ENCODE data around the gene PTPRJ. TPM values are rescaled to one million over a fixed set of nuclear protein-coding genes. Genes with fewer than 3 reads are reported as not detected.
A peak's percentile ranks its signal among the peaks of the same experiment; 100 is the strongest.
"Not testable (repeated sequence)": the region's sequence is repeated elsewhere in the genome, so short reads cannot be mapped to it uniquely, and the experiment has no call there.

PTPRJ gene
- total RNA-seq, 2 donors from 2014 or later: 26.5 to 37.4 TPM

GRCh38 chr11:48022445-48022844 lies 42.1 kb downstream of the PTPRJ start:
- TF ChIP-seq, protein P1, sequence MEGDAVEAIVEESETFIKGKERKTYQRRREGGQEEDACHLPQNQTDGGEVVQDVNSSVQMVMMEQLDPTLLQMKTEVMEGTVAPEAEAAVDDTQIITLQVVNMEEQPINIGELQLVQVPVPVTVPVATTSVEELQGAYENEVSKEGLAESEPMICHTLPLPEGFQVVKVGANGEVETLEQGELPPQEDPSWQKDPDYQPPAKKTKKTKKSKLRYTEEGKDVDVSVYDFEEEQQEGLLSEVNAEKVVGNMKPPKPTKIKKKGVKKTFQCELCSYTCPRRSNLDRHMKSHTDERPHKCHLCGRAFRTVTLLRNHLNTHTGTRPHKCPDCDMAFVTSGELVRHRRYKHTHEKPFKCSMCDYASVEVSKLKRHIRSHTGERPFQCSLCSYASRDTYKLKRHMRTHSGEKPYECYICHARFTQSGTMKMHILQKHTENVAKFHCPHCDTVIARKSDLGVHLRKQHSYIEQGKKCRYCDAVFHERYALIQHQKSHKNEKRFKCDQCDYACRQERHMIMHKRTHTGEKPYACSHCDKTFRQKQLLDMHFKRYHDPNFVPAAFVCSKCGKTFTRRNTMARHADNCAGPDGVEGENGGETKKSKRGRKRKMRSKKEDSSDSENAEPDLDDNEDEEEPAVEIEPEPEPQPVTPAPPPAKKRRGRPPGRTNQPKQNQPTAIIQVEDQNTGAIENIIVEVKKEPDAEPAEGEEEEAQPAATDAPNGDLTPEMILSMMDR (conservative IDR thresholded peaks at IDR 0.05): no peak
- Mint-ChIP-seq H3K4me1 (peaks cover 55% of the 10 kb centered on the region), H3K27ac (no peak overlapping the region), H3K27me3 (ENCODE audit: insufficient read depth) (no peaks in the 10 kb centered on the region), H3K36me3 (ENCODE audit: low read depth) (peaks cover 2% of the 10 kb centered on the region), H3K9me3 (no peaks in the 10 kb centered on the region), H3K4me3 (no peak overlapping the region)
- DNase-seq: no peak
- H3K27me3 ChIP-seq (ENCODE audit: control insufficient read depth, insufficient read depth, low read length, poor library complexity, severe bottlenecking): no peaks in the 10 kb centered on the region
- peaks cover 13% of the 10 kb centered on the region for H3K4me1 ChIP-seq (ENCODE audit: control insufficient read depth, insufficient read depth, low read length)
- no peak overlapping the region for H3K9ac ChIP-seq (ENCODE audit: extremely low read depth, low read length, poor library complexity, severe bottlenecking)
- no peaks in the 10 kb centered on the region for H3K36me3 ChIP-seq (ENCODE audit: control insufficient read depth, insufficient read depth, low read length)
- H3K4me3 ChIP-seq (ENCODE audit: low read length): no peak overlapping the region
- H3K9me3 ChIP-seq (ENCODE audit: control insufficient read depth, low read length): no peaks in the 10 kb centered on the region
- no peak overlapping the region for H3K27ac ChIP-seq (ENCODE audit: low read depth, low read length)
- WGBS, 2 experiments (ENCODE audit: insufficient coverage in 1 of 2, insufficient read length in 1 of 2): 93 to 95% methylated on average over 3 to 4 of the region's 4 CpGs

DNA sequence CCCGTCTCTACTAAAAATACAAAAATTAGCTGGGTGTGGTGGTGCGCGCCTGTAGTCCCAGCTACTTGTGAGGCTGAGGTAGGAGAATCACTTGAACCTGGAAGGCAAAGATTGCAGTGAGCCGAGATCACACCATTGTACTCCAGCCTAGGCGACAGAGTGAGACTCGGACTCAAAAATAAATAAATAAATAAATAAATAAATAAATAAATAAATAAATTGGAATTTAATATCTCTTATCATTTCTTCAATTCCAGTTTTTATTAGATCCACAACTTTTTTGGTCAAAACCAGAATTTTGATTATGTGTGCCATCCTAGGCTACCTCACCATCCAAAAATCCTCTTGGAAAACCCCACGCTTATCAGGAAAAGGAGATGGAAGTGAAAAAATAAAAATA lies 43.2 kb downstream of the PTPRJ start:
- H3K9ac ChIP-seq (ENCODE audit: extremely low read depth, low read length, poor library complexity, severe bottlenecking); H3K4me1 ChIP-seq (ENCODE audit: control insufficient read depth, insufficient read depth, low read length); H3K4me3 Mint-ChIP-seq; H3K27ac Mint-ChIP-seq; H3K27me3 Mint-ChIP-seq (ENCODE audit: insufficient read depth); H3K9me3 ChIP-seq (ENCODE audit: control insufficient read depth, low read length); H3K36me3 ChIP-seq (ENCODE audit: control insufficient read depth, insufficient read depth, low read length); H3K27me3 ChIP-seq (ENCODE audit: control insufficient read depth, insufficient read depth, low read length, poor library complexity, severe bottlenecking); H3K9me3 Mint-ChIP-seq; H3K36me3 Mint-ChIP-seq (ENCODE audit: low read depth); DNase-seq; H3K27ac ChIP-seq (ENCODE audit: low read depth, low read length); H3K4me3 ChIP-seq (ENCODE audit: low read length): not testable (repeated sequence)
- peaks cover 43% of the 10 kb centered on the region for H3K4me1 Mint-ChIP-seq
- WGBS, 2 experiments (ENCODE audit: insufficient coverage in 1 of 2, insufficient read length in 1 of 2): 96 to 100% methylated on average over 3 to 4 of the region's 7 CpGs

DNA sequence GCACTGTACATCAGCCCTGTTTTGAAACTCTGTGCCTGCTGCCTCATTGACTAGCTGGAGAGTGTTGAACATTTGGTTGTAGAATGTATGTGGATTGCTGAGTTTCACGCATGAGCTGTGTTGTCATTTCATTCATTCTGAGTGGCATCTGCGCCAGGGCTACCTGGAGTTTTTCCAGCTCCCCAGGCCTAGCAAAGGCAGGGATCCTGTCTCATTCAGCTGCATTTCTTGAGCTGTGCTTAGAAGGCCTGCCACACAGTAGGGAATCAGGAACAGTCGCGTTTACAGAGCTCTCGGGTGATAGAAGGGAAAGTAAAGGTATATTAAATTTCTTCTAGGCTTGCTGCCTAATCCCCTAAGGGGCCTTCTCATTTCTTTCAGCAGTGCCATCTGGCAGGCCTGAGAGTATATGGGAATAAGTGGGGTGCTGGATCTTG lies 44.3 kb downstream of the PTPRJ start:
- Histone ChIP-seq H3K27me3 (ENCODE audit: control insufficient read depth, insufficient read depth, low read length, poor library complexity, severe bottlenecking) (no peaks in the 10 kb centered on the region), H3K4me3 (ENCODE audit: low read length) (no peak overlapping the region), H3K27ac (ENCODE audit: low read depth, low read length) (no peak overlapping the region), H3K9me3 (ENCODE audit: control insufficient read depth, low read length) (no peaks in the 10 kb centered on the region), H3K4me1 (ENCODE audit: control insufficient read depth, insufficient read depth, low read length) (peaks cover 6% of the 10 kb centered on the region), H3K9ac (ENCODE audit: extremely low read depth, low read length, poor library complexity, severe bottlenecking) (no peak overlapping the region), H3K36me3 (ENCODE audit: control insufficient read depth, insufficient read depth, low read length) (no peaks in the 10 kb centered on the region)
- TF ChIP-seq, protein P1 (conservative IDR thresholded peaks at IDR 0.05): no peak
- peaks cover 43% of the 10 kb centered on the region for H3K4me1 Mint-ChIP-seq
- H3K4me3 Mint-ChIP-seq: no peak overlapping the region
- no peaks in the 10 kb centered on the region for H3K9me3 Mint-ChIP-seq
- H3K27me3 Mint-ChIP-seq (ENCODE audit: insufficient read depth): no peaks in the 10 kb centered on the region
- WGBS, 2 experiments (ENCODE audit: insufficient coverage in 1 of 2, insufficient read length in 1 of 2): 70 to 79% methylated on average over 5 of the region's 5 CpGs
- H3K36me3 Mint-ChIP-seq (ENCODE audit: low read depth): peaks cover 5% of the 10 kb centered on the region
- H3K27ac Mint-ChIP-seq: peak overlapping the region; percentile 5
- DNase-seq: no peak

All from endodermal cell (in vitro differentiated cells).